ENCODE data around the gene ST8SIA4. TPM values are rescaled to one million over a fixed set of nuclear protein-coding genes. Genes with fewer than 3 reads are reported as not detected.

Gene ST8SIA4
- total RNA-seq, 4 donors from 2014 or later, result 0.93 to 4.5 (median 1.3) TPM

- H3K9me3 ChIP-seq, result no peaks in the 10 kb centered on the region
- no peaks in the 10 kb centered on the region for H3K27me3 ChIP-seq
- H3K4me1 ChIP-seq, result no peaks in the 10 kb centered on the region
- DNase-seq, result no peak
- TF ChIP-seq CTCF (IDR thresholded peaks at IDR 0.05 in 4 of 5, conservative IDR thresholded peaks at IDR 0.05 in 1 of 5) (no peak), POLR2A (IDR thresholded peaks at IDR 0.05) (no peak)
- in situ Hi-C loops (cut with MboI; ENCODE audit: low sequenced_read_pairs in 4 of 4), result no loop called here
- intact Hi-C loops (cut with DNase I; ENCODE audit: low total_unique reads), result no loop called here
- H3K36me3 ChIP-seq, result no peaks in the 10 kb centered on the region
- no peak for ATAC-seq
- H3K4me3 ChIP-seq, result no peak overlapping the region
- H3K27ac ChIP-seq, result no peak overlapping the region
Observed at GRCh38 chr5:100863739-100864138, 39.3 kb downstream of the ST8SIA4 start.

GRCh38 chr5:100861148-100861547, 41.9 kb downstream of the ST8SIA4 start:
- Histone ChIP-seq H3K4me3 (no peak overlapping the region), H3K4me1 (no peaks in the 10 kb centered on the region), H3K9me3 (no peaks in the 10 kb centered on the region), H3K27me3 (no peaks in the 10 kb centered on the region), H3K27ac (no peak overlapping the region), H3K36me3 (no peaks in the 10 kb centered on the region)
- intact Hi-C loops (cut with DNase I; ENCODE audit: low total_unique reads), result no loop called here
- ATAC-seq (no peak), DNase-seq (no peak)
- TF ChIP-seq POLR2A (IDR thresholded peaks at IDR 0.05) (no peak), CTCF (IDR thresholded peaks at IDR 0.05 in 4 of 5, conservative IDR thresholded peaks at IDR 0.05 in 1 of 5) (no peak)
- in situ Hi-C loops (cut with MboI; ENCODE audit: low sequenced_read_pairs in 4 of 4), result no loop called here

- in situ Hi-C loops (cut with MboI; ENCODE audit: low sequenced_read_pairs in 4 of 4) (no loop called here), intact Hi-C loops (cut with DNase I; ENCODE audit: low total_unique reads) (no loop called here)
- Histone ChIP-seq H3K36me3 (no peaks in the 10 kb centered on the region), H3K4me3 (no peak overlapping the region), H3K27ac (no peak overlapping the region), H3K9me3 (no peaks in the 10 kb centered on the region), H3K27me3 (no peaks in the 10 kb centered on the region), H3K4me1 (no peaks in the 10 kb centered on the region)
- no peak for TF ChIP-seq CTCF (IDR thresholded peaks at IDR 0.05 in 4 of 5, conservative IDR thresholded peaks at IDR 0.05 in 1 of 5)
- TF ChIP-seq POLR2A (IDR thresholded peaks at IDR 0.05), result no peak
- no peak for ATAC-seq
- no peak for DNase-seq
Observed at GRCh38 chr5:100860407-100860806, 42.7 kb downstream of the ST8SIA4 start.

GRCh38 chr5:100858987-100859545, 44.0 kb downstream of the ST8SIA4 start:
- Histone ChIP-seq H3K27me3 (no peaks in the 10 kb centered on the region), H3K4me1 (no peaks in the 10 kb centered on the region), H3K4me3 (no peak overlapping the region), H3K36me3 (no peaks in the 10 kb centered on the region), H3K27ac (no peak overlapping the region), H3K9me3 (no peaks in the 10 kb centered on the region)
- in situ Hi-C loops (cut with MboI; ENCODE audit: low sequenced_read_pairs in 4 of 4) (no loop called here), intact Hi-C loops (cut with DNase I; ENCODE audit: low total_unique reads) (no loop called here)
- TF ChIP-seq POLR2A (IDR thresholded peaks at IDR 0.05), result no peak
- DNase-seq (no peak), ATAC-seq (no peak)

GRCh38 chr5:100856462-100856861, 46.6 kb downstream of the ST8SIA4 start:
- no peak for ATAC-seq
- Histone ChIP-seq H3K4me3 (no peak overlapping the region), H3K4me1 (no peaks in the 10 kb centered on the region), H3K27me3 (no peaks in the 10 kb centered on the region), H3K27ac (no peak overlapping the region), H3K36me3 (no peaks in the 10 kb centered on the region), H3K9me3 (no peaks in the 10 kb centered on the region)
- intact Hi-C loops (cut with DNase I; ENCODE audit: low total_unique reads), result no loop called here
- TF ChIP-seq POLR2A (IDR thresholded peaks at IDR 0.05), result no peak
- no peak for TF ChIP-seq CTCF (IDR thresholded peaks at IDR 0.05 in 4 of 5, conservative IDR thresholded peaks at IDR 0.05 in 1 of 5)
- DNase-seq, result no peak
- in situ Hi-C loops (cut with MboI; ENCODE audit: low sequenced_read_pairs in 4 of 4), result no loop called here

All from gastrocnemius medialis (tissue), 4 donors.